ENCODE data around the gene FANK1. TPM values are rescaled to one million over a fixed set of nuclear protein-coding genes. Genes with fewer than 3 reads are reported as not detected.
A peak's percentile ranks its signal among the peaks of the same experiment; 100 is the strongest.

The FANK1 gene
- total and polyA plus RNA-seq, 7 experiments from 2014 or later: 0.35 to 0.67 (median 0.37) TPM; not detected in 4

- H3K27ac Mint-ChIP-seq: no peak overlapping the region
- no peaks in the 10 kb centered on the region for H3K36me3 Mint-ChIP-seq
- H3K9me3 ChIP-seq (ENCODE audit: control insufficient read depth in 2 of 3, low read length in 3 of 3): no peaks in the 10 kb centered on the region
- H3K9me3 Mint-ChIP-seq: no peaks in the 10 kb centered on the region
- no peak for ATAC-seq
- no peaks in the 10 kb centered on the region for H3K4me1 Mint-ChIP-seq
- H3K4me3 Mint-ChIP-seq: no peak overlapping the region
- intact Hi-C loops (cut with micrococcal nuclease): no loop called here
- H3K27me3 Mint-ChIP-seq: peaks cover 0 to 28% (median 19%) of the 10 kb centered on the region in 5 donors
- H3K36me3 ChIP-seq (ENCODE audit: control insufficient read depth in 2 of 3, insufficient read depth in 3 of 3, low read length in 3 of 3): no peaks in the 10 kb centered on the region
- POLR2A ChIA-PET: no interaction called here
- no peaks in the 10 kb centered on the region for H3K4me1 ChIP-seq (ENCODE audit: control insufficient read depth in 2 of 2, insufficient read depth in 2 of 2, low read length in 2 of 2)
- H3K27ac ChIP-seq (ENCODE audit: low read depth, low read length): no peak overlapping the region
- no peak for DNase-seq
- CTCF ChIA-PET: interaction anchor here (0.7 kb wide), 1 partner anchor 108 kb away, joined by 3 read pairs; no protein-coding TSS in a partner anchor
- no peaks in the 10 kb centered on the region for H3K27me3 ChIP-seq (ENCODE audit: control insufficient read depth in 2 of 2, insufficient read depth in 2 of 2, low read length in 2 of 2)
- no peak overlapping the region for H3K4me3 ChIP-seq (ENCODE audit: low read length)
Measured at GRCh38 chr10:125976960-125977605, 80.7 kb downstream of the FANK1 start.

- intact Hi-C loops (cut with micrococcal nuclease): loop anchor here in 1 of 2 donors (10.0 kb wide), 1 partner anchor 525 kb away; no protein-coding TSS in a partner anchor
- ChIA-PET CTCF (interaction anchor here (1.2 kb wide), 1 partner anchor 1874 kb away, joined by 4 read pairs; no protein-coding TSS in a partner anchor), POLR2A (no interaction called here)
- H3K4me3 Mint-ChIP-seq: no peak overlapping the region
- no peak overlapping the region for H3K27ac ChIP-seq (ENCODE audit: low read depth, low read length)
- no peaks in the 10 kb centered on the region for H3K36me3 Mint-ChIP-seq
- no peaks in the 10 kb centered on the region for H3K4me1 ChIP-seq (ENCODE audit: control insufficient read depth in 2 of 2, insufficient read depth in 2 of 2, low read length in 2 of 2)
- H3K27me3 ChIP-seq (ENCODE audit: control insufficient read depth in 2 of 2, insufficient read depth in 2 of 2, low read length in 2 of 2): no peaks in the 10 kb centered on the region
- DNase-seq: no peak
- no peak overlapping the region for H3K4me3 ChIP-seq (ENCODE audit: low read length)
- H3K9me3 ChIP-seq (ENCODE audit: control insufficient read depth in 2 of 3, low read length in 3 of 3): no peaks in the 10 kb centered on the region
- no peak overlapping the region for H3K27ac Mint-ChIP-seq
- H3K27me3 Mint-ChIP-seq: peaks cover 0 to 32% (median 21%) of the 10 kb centered on the region in 5 donors
- H3K9me3 Mint-ChIP-seq: no peaks in the 10 kb centered on the region
- H3K4me1 Mint-ChIP-seq: no peaks in the 10 kb centered on the region
- H3K36me3 ChIP-seq (ENCODE audit: control insufficient read depth in 2 of 3, insufficient read depth in 3 of 3, low read length in 3 of 3): no peaks in the 10 kb centered on the region
- no peak for ATAC-seq
Measured at GRCh38 chr10:125979976-125980375, 83.6 kb downstream of the FANK1 start.

GRCh38 chr10:125980521-125981035 is 84.2 kb downstream of the FANK1 start:
- Histone ChIP-seq H3K9me3 (ENCODE audit: control insufficient read depth in 2 of 3, low read length in 3 of 3) (no peaks in the 10 kb centered on the region), H3K36me3 (ENCODE audit: control insufficient read depth in 2 of 3, insufficient read depth in 3 of 3, low read length in 3 of 3) (no peaks in the 10 kb centered on the region), H3K4me1 (ENCODE audit: control insufficient read depth in 2 of 2, insufficient read depth in 2 of 2, low read length in 2 of 2) (no peaks in the 10 kb centered on the region), H3K27me3 (ENCODE audit: control insufficient read depth in 2 of 2, insufficient read depth in 2 of 2, low read length in 2 of 2) (no peaks in the 10 kb centered on the region), H3K4me3 (ENCODE audit: low read length) (no peak overlapping the region), H3K27ac (ENCODE audit: low read depth, low read length) (no peak overlapping the region)
- Mint-ChIP-seq H3K9me3 (no peaks in the 10 kb centered on the region), H3K4me1 (no peaks in the 10 kb centered on the region), H3K4me3 (no peak overlapping the region), H3K36me3 (no peaks in the 10 kb centered on the region), H3K27me3 (peaks cover 0 to 32% (median 20%) of the 10 kb centered on the region in 5 donors), H3K27ac (no peak overlapping the region)
- intact Hi-C loops (cut with micrococcal nuclease): loop anchor here in 1 of 2 donors (10.0 kb wide), 1 partner anchor 524 kb away; no protein-coding TSS in a partner anchor
- POLR2A ChIA-PET: no interaction called here
- no peak for DNase-seq
- no peak for ATAC-seq
- CTCF ChIA-PET: interaction anchor here (1.2 kb wide), 1 partner anchor 1873 kb away, joined by 4 read pairs; no protein-coding TSS in a partner anchor

- no peak overlapping the region for H3K4me3 ChIP-seq (ENCODE audit: low read length)
- intact Hi-C loops (cut with micrococcal nuclease): loop anchor here (1.0 to 10.0 kb wide), 4 partner anchors 522 to 1872 kb away; no protein-coding TSS in a partner anchor
- no peaks in the 10 kb centered on the region for H3K27me3 ChIP-seq (ENCODE audit: control insufficient read depth in 2 of 2, insufficient read depth in 2 of 2, low read length in 2 of 2)
- no peaks in the 10 kb centered on the region for H3K9me3 ChIP-seq (ENCODE audit: control insufficient read depth in 2 of 3, low read length in 3 of 3)
- Mint-ChIP-seq H3K4me1 (no peaks in the 10 kb centered on the region), H3K36me3 (no peaks in the 10 kb centered on the region), H3K27ac (no peak overlapping the region), H3K9me3 (no peaks in the 10 kb centered on the region), H3K4me3 (no peak overlapping the region), H3K27me3 (peaks cover 0 to 26% (median 10%) of the 10 kb centered on the region in 5 donors)
- no peak overlapping the region for H3K27ac ChIP-seq (ENCODE audit: low read depth, low read length)
- DNase-seq: peak in 5 of 9 donors; percentile 19 to 39 (median 27)
- POLR2A ChIA-PET: interaction anchor here (0.8 kb wide), 1 partner anchor 1823 kb away, joined by 3 read pairs; no protein-coding TSS in a partner anchor
- CTCF ChIA-PET: interaction anchor here (1.3 kb wide), 1 partner anchor 1871 kb away, joined by 5 read pairs; no protein-coding TSS in a partner anchor
- H3K36me3 ChIP-seq (ENCODE audit: control insufficient read depth in 2 of 3, insufficient read depth in 3 of 3, low read length in 3 of 3): no peaks in the 10 kb centered on the region
- H3K4me1 ChIP-seq (ENCODE audit: control insufficient read depth in 2 of 2, insufficient read depth in 2 of 2, low read length in 2 of 2): no peaks in the 10 kb centered on the region
- ATAC-seq: peak; percentile 63
Measured at GRCh38 chr10:125982260-125982948, 86.0 kb downstream of the FANK1 start.

GRCh38 chr10:125983161-125983560 is 86.8 kb downstream of the FANK1 start:
- Mint-ChIP-seq H3K27ac (no peak overlapping the region), H3K4me1 (no peaks in the 10 kb centered on the region), H3K4me3 (no peak overlapping the region), H3K27me3 (peaks cover 0 to 19% (median 9%) of the 10 kb centered on the region in 5 donors), H3K9me3 (no peaks in the 10 kb centered on the region), H3K36me3 (no peaks in the 10 kb centered on the region)
- H3K36me3 ChIP-seq (ENCODE audit: control insufficient read depth in 2 of 3, insufficient read depth in 3 of 3, low read length in 3 of 3): no peaks in the 10 kb centered on the region
- no peaks in the 10 kb centered on the region for H3K4me1 ChIP-seq (ENCODE audit: control insufficient read depth in 2 of 2, insufficient read depth in 2 of 2, low read length in 2 of 2)
- no peaks in the 10 kb centered on the region for H3K9me3 ChIP-seq (ENCODE audit: control insufficient read depth in 2 of 3, low read length in 3 of 3)
- H3K4me3 ChIP-seq (ENCODE audit: low read length): no peak overlapping the region
- POLR2A ChIA-PET: no interaction called here
- H3K27me3 ChIP-seq (ENCODE audit: control insufficient read depth in 2 of 2, insufficient read depth in 2 of 2, low read length in 2 of 2): no peaks in the 10 kb centered on the region
- DNase-seq (no peak), ATAC-seq (no peak)
- CTCF ChIA-PET: interaction anchor here (0.6 to 1.3 kb wide), 2 partner anchors 1545 to 1871 kb away, joined by 3 to 5 read pairs; no protein-coding TSS in a partner anchor
- H3K27ac ChIP-seq (ENCODE audit: low read depth, low read length): no peak overlapping the region
- intact Hi-C loops (cut with micrococcal nuclease): loop anchor here (2.0 to 10.0 kb wide), 3 partner anchors 522 to 1872 kb away; no protein-coding TSS in a partner anchor

- Mint-ChIP-seq H3K4me1 (no peaks in the 10 kb centered on the region), H3K36me3 (no peaks in the 10 kb centered on the region), H3K4me3 (no peak overlapping the region), H3K9me3 (no peaks in the 10 kb centered on the region), H3K27me3 (peaks cover 0 to 19% (median 9%) of the 10 kb centered on the region in 5 donors), H3K27ac (no peak overlapping the region)
- H3K4me3 ChIP-seq (ENCODE audit: low read length): no peak overlapping the region
- H3K9me3 ChIP-seq (ENCODE audit: control insufficient read depth in 2 of 3, low read length in 3 of 3): no peaks in the 10 kb centered on the region
- ChIA-PET POLR2A (no interaction called here), CTCF (interaction anchor here (0.6 to 0.7 kb wide), 2 partner anchors 1544 to 2000 kb away, joined by 3 read pairs; no protein-coding TSS in a partner anchor)
- H3K27ac ChIP-seq (ENCODE audit: low read depth, low read length): no peak overlapping the region
- ATAC-seq (no peak), DNase-seq (no peak)
- no peaks in the 10 kb centered on the region for H3K4me1 ChIP-seq (ENCODE audit: control insufficient read depth in 2 of 2, insufficient read depth in 2 of 2, low read length in 2 of 2)
- no peaks in the 10 kb centered on the region for H3K27me3 ChIP-seq (ENCODE audit: control insufficient read depth in 2 of 2, insufficient read depth in 2 of 2, low read length in 2 of 2)
- no peaks in the 10 kb centered on the region for H3K36me3 ChIP-seq (ENCODE audit: control insufficient read depth in 2 of 3, insufficient read depth in 3 of 3, low read length in 3 of 3)
- intact Hi-C loops (cut with micrococcal nuclease): loop anchor here (2.0 to 10.0 kb wide), 3 partner anchors 521 to 1871 kb away; no protein-coding TSS in a partner anchor
Measured at GRCh38 chr10:125983656-125984055, 87.3 kb downstream of the FANK1 start.
